Islet of Langerhans (tissue), 1 donor: ENCODE results near the gene SRP68.

Experiments
- FAIRE-seq: peaks from one replicate; lab custom pipeline; 2011; peaks lifted over from hg19 to GRCh38; lab: Jason Lieb, UNC

The SRP68 gene

GRCh38 chr17:76072148-76072858 is at the start of gene SRP68:
Gene SRP68, minus strand, starts transcription at chr17:76072517. Its CDS starts 26 bp downstream, at chr17:76072491.
- FAIRE-seq = no peak

- no peak for FAIRE-seq
These were observed 49.7 kb upstream of the SRP68 start for GRCh38 chr17:76121932-76122430.

GRCh38 chr17:76120658-76121008 is 48.3 kb upstream of the SRP68 start:
- no peak for FAIRE-seq

- FAIRE-seq = no peak
These were observed 47.4 kb upstream of the SRP68 start for GRCh38 chr17:76119409-76120371.

- FAIRE-seq = no peak
These were observed 42.9 kb upstream of the SRP68 start for GRCh38 chr17:76115138-76115754.

GRCh38 chr17:76111956-76112355 is 39.6 kb upstream of the SRP68 start:
- FAIRE-seq = no peak

- FAIRE-seq = no peak
These were observed 35.2 kb upstream of the SRP68 start for GRCh38 chr17:76107509-76107908.

GRCh38 chr17:76106703-76107102 is 34.4 kb upstream of the SRP68 start:
- no peak for FAIRE-seq

DNA sequence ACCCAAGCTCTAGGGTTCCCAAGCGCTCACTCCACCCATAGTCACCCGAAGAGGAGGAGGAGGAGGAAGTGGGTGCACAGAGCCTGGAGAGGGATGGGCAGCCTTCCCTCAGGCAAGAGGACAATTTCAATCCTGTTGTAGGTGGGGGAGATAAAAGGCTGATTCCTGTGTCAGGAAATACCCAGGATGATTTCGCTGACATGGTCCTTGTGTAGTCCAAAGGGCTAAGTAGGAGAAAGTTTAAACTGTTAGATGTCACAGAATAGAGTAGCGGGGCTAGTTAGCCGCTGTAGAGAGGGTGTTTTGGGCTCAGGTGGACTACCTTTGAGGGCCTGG is 32.5 kb upstream of the SRP68 start:
- FAIRE-seq = no peak

DNA sequence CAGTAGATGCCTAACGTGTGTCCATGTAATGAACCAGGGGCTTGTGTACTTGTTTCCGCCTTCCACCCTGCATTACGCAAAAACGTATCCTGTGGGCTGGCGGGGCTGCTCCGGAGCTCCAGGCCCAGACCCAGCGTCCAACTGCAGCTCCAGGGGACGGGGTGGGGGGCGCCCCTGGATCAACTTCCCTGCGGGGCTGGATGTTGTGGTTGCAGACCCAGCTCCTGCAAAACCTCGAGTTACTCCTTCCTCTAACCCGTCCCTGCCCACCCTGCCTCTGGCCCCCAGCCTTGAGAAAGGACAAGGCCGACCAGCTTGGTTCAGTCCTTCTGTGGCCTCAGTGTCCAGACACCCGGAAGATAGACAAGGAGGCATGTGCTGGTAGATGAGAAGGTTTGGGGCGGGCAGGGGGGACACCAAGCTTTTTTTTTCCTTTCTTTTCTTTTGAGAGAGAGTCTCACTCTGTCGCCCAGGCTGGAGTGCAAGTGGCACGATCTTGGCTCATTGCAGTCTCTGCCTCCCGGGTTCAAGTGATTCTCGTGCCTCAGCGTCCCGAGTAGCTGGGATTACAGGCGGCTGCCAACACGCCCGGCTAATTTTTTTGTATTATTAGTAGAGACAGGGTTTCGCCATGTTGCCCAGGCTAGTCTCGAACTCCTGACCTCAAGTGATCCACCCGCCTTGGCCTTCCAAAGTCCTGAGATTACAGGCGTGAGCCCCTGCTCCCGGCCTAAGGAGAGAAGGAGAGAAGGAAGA is 32.0 kb upstream of the SRP68 start:
- no peak for FAIRE-seq

DNA sequence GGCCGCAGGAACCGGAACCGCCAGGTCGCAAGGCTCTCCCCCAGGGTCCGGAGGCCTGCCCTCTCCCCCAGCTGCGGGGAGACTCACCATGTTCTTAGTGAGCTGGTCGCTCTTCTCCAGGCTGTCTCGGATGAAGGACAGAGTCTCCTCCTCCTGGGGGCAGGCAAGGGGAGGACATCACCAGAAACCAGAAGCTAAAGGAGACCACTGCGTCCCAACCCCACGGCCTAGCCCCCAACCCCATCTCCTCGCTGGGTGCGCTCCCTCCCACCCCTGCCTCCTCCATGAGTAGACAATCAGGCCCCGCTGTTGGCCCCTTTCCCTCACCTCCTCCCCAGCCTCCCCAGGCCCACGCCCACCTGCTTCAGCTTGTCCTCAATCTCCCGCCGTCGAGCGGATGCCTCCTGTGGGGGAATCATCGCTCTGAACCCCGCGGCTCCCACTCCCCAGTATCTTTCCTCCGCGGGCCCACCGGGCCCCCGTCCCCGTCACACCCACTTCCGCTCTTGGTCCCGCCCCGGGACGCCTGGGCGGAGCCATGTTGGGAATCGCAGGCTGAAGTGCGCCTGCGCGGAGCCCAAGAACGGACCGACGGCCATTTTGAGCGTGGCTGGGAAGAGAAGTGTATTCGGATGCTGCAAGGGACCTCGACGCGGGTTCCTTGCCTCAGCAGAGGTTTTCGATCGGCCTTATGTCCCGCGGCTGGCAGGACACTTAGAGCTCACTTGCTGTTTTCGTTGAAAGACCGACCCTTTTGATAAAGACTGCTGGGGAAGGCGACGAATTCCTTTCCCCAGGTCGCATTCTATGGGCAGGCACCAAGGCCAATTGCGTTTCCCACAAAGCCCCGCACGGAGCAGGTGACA is 31.2 kb upstream of the SRP68 start, which contains the start of gene EXOC7:
Gene EXOC7, minus strand, starts transcription at position 514 of the 866 bp plus-strand sequence. Its CDS starts 95 bp downstream, at position 419.
- FAIRE-seq = no peak

DNA sequence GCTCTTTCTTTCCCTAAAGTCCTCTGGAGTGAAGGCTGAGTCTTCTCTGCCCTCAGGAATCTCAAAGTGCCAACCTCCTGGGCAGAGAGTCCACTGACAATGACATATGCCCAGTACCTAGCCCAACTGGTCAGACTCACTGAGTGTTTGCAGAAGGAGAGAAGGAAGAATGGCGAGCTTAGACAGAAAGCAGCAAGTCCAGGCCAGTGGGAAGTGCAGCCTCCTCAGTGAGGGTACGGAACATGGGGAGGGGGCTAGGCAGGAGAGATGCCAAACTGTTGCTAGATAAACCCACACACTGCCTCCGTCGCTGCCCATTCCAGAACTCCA is 30.6 kb upstream of the SRP68 start:
- FAIRE-seq = no peak

GRCh38 chr17:76097716-76098295 is 25.5 kb upstream of the SRP68 start:
- no peak for FAIRE-seq

DNA sequence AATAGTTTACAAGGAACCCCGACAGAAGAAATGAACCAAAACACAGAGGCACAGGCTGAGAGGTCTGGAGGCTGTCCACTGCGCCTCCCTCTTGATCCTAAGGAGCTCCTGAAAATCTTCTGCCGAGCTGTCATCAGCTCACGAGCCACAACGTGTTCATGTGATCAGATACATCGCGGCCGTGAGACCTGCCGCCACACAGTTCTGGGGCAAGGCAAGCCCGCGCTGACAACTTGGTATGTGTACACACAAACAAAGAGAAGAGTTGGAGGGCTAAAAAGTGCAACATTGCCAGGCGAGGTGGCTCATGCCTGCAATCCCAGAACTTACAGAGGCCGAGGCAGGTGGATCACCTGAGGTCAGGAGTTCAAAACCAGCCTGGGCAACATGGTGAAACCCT is 23.6 kb upstream of the SRP68 start:
- no peak for FAIRE-seq

- no peak for FAIRE-seq
These were observed 21.7 kb upstream of the SRP68 start for GRCh38 chr17:76094046-76094445.

GRCh38 chr17:76092526-76093413 is 20.5 kb upstream of the SRP68 start:
- FAIRE-seq = no peak

- no peak for FAIRE-seq
These were observed 19.4 kb upstream of the SRP68 start for GRCh38 chr17:76091526-76092286.

DNA sequence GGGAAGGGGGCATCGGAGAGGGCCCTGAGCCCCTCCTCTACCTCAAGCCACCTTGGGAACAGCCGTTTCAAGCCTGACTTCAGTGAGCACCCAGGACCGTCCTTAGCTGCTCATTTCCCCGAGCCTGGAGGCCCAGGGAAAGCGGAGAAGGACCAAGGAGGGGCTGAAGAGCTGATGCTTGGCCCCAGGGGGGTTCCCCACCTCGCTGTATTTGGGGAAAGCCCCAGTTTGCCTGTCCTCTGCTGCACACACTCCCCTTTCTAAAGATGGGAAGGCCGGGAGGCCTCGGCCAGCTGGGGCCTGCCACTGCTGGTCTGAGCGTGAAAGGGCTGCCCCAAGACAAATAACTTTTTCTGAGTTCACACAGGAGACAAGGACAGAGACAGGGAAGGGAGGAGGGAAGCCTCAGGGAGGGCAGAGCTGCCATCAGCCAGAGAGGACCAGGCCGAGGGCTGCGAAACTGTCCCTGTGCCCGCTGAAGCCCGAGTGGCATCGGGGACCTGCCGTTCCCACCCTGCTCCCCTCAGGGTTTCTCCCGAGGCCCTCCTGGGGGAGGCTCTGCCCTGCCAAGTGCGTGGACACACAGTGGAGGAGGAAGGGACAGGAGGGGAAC is 18.3 kb upstream of the SRP68 start:
- no peak for FAIRE-seq
